ENCODE data around the gene FFAR2. TPM values are rescaled to one million over a fixed set of nuclear protein-coding genes. Genes with fewer than 3 reads are reported as not detected.

Gene FFAR2
- total RNA-seq, 1 experiment from 2014 or later: not detected

DNA sequence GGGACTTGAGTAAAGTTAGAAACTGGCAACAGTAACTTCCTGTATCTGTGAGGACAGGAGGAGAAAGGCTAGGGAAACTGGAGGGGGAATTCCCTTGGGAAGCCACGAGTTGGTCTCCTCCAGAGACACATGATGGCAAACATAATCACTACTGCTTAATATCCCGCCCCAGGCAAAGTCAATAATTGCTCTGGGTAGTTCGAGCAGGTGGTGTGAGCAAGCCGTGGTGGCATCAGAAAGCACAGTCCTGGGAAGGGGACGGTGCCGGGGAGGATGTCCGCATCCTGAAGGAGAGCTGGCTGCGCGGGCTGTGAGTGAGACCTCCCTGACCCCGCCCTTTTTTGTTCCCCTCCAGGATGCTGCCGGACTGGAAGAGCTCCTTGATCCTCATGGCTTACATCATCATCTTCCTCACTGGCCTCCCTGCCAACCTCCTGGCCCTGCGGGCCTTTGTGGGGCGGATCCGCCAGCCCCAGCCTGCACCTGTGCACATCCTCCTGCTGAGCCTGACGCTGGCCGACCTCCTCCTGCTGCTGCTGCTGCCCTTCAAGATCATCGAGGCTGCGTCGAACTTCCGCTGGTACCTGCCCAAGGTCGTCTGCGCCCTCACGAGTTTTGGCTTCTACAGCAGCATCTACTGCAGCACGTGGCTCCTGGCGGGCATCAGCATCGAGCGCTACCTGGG is 1.4 kb downstream of the FFAR2 start:
- Histone ChIP-seq H3K14ac (ENCODE audit: insufficient read depth, low read length) (no peak overlapping the region), H2BK120ac (ENCODE audit: low read depth, low read length, poor library complexity, severe bottlenecking) (no peak overlapping the region), H4K91ac (ENCODE audit: insufficient read length, low read depth, low read length) (no peak overlapping the region), H3K27me3 (ENCODE audit: insufficient read depth, low read length) (no peaks in the 10 kb centered on the region), H2BK5ac (ENCODE audit: insufficient read length, low read length) (no peak overlapping the region), H2BK12ac (ENCODE audit: insufficient read length, low read depth, low read length) (no peak overlapping the region), H3T11ph (ENCODE audit: low read length) (no peak overlapping the region), H3K23ac (ENCODE audit: insufficient read length, low read depth, low read length) (no peak overlapping the region), H3K79me2 (ENCODE audit: insufficient read depth, low read length) (no peaks in the 10 kb centered on the region), H3K4me2 (ENCODE audit: insufficient read depth, insufficient read length, low read length) (no peak overlapping the region), H3K56ac (ENCODE audit: insufficient read length, low read depth, low read length) (no peak overlapping the region), H3K4ac (ENCODE audit: low read depth, low read length) (no peak overlapping the region), H3K27ac (ENCODE audit: insufficient read length, low read depth, low read length) (no peak overlapping the region), H3K9ac (ENCODE audit: extremely low read depth, insufficient read length, low read length) (no peak overlapping the region), H2AFZ (ENCODE audit: low read length) (no peak overlapping the region), H2AK5ac (ENCODE audit: insufficient read length, low read length) (no peak overlapping the region), H4K5ac (ENCODE audit: insufficient read length, low read depth, low read length) (no peak overlapping the region), H4K20me1 (ENCODE audit: control insufficient read depth, insufficient read depth, insufficient read length) (peaks cover 2% of the 10 kb centered on the region), H3K9me3 (ENCODE audit: control insufficient read depth, low read depth, low read length) (no peaks in the 10 kb centered on the region), H3K18ac (ENCODE audit: insufficient read length, low read depth, low read length) (no peak overlapping the region), H3K79me1 (ENCODE audit: insufficient read depth, low read depth, low read length, poor library complexity, severe bottlenecking) (no peaks in the 10 kb centered on the region), H4K8ac (replicated peaks; ENCODE audit: insufficient read length, low read depth, low read length) (no peak overlapping the region), H3K4me1 (ENCODE audit: insufficient read depth, low read length) (no peaks in the 10 kb centered on the region), H2BK15ac (ENCODE audit: low read depth, low read length) (no peak overlapping the region), H3K23me2 (ENCODE audit: insufficient read length, low read depth, low read length, poor library complexity, severe bottlenecking) (no peaks in the 10 kb centered on the region), H2BK20ac (ENCODE audit: low read depth, low read length, poor library complexity, severe bottlenecking) (no peak overlapping the region)
- Mint-ChIP-seq H3K27ac (peak overlapping the region in 1 of 3 experiments; percentile 16; a peak in 2 of 7 replicates), H3K9me3 (no peaks in the 10 kb centered on the region), H3K4me3 (no peak overlapping the region), H3K4me1 (peaks cover 22 to 24% of the 10 kb centered on the region in 2 experiments), H3K36me3 (ENCODE audit: insufficient read depth in 1 of 3, low read depth in 3 of 3) (no peaks in the 10 kb centered on the region), H3K27me3 (ENCODE audit: low read depth) (peaks cover 46% of the 10 kb centered on the region)
- WGBS (ENCODE audit: extremely low coverage, insufficient read length, low lambda C conversion rate): no CpG with 5 or more reads among the region's 27 CpGs
- DNase-seq: no peak
- TF ChIP-seq, protein P1, sequence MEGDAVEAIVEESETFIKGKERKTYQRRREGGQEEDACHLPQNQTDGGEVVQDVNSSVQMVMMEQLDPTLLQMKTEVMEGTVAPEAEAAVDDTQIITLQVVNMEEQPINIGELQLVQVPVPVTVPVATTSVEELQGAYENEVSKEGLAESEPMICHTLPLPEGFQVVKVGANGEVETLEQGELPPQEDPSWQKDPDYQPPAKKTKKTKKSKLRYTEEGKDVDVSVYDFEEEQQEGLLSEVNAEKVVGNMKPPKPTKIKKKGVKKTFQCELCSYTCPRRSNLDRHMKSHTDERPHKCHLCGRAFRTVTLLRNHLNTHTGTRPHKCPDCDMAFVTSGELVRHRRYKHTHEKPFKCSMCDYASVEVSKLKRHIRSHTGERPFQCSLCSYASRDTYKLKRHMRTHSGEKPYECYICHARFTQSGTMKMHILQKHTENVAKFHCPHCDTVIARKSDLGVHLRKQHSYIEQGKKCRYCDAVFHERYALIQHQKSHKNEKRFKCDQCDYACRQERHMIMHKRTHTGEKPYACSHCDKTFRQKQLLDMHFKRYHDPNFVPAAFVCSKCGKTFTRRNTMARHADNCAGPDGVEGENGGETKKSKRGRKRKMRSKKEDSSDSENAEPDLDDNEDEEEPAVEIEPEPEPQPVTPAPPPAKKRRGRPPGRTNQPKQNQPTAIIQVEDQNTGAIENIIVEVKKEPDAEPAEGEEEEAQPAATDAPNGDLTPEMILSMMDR (conservative IDR thresholded peaks at IDR 0.05): no peak

Measured in H9 (cell line).